ENCODE measurements around the gene TANGO6. TPM values are rescaled to one million over a fixed set of nuclear protein-coding genes. Genes with fewer than 3 reads are reported as not detected.

TANGO6 gene
- polyA plus RNA-seq, 1 experiment, result 14.6 TPM

GRCh38 chr16:68806981-68807380 lies 36.4 kb upstream of the TANGO6 start:
- Histone ChIP-seq H3K36me3 (ENCODE audit: control insufficient read depth, insufficient read depth, low read length) (no peaks in the 10 kb centered on the region), H3K4me3 (ENCODE audit: low read depth, low read length) (no peak overlapping the region), H3K27me3 (ENCODE audit: control insufficient read depth, insufficient read depth, low read length) (0 out of 2 replicates have a peak, but pooled peaks cover 1% of the 10 kb centered on the region)
- TF ChIP-seq CTCF (IDR thresholded peaks at IDR 0.05; ENCODE audit: insufficient read depth, low read depth, low read length), result no peak
- CTCF ChIA-PET, result interaction anchor here (0.8 to 2.9 kb wide), 3 partner anchors 13 to 286 kb away, joined by 3 to 13 read pairs (median 5); no protein-coding TSS in a partner anchor
- no peak for DNase-seq (ENCODE audit: low read depth)
- POLR2A ChIA-PET, result no interaction called here

- ChIA-PET POLR2A (interaction anchor here (0.7 kb wide), 1 partner anchor 21 kb away, joined by 12 read pairs; no protein-coding TSS in a partner anchor), CTCF (interaction anchor here (0.6 to 1.3 kb wide), 3 partner anchors 10 to 224 kb away, joined by 3 to 4 read pairs (median 3); no protein-coding TSS in a partner anchor)
- DNase-seq (ENCODE audit: low read depth), result no peak
- no peak for TF ChIP-seq CTCF (IDR thresholded peaks at IDR 0.05; ENCODE audit: insufficient read depth, low read depth, low read length)
- no peak overlapping the region for H3K4me3 ChIP-seq (ENCODE audit: low read depth, low read length)
- H3K27me3 ChIP-seq (ENCODE audit: control insufficient read depth, insufficient read depth, low read length), result no peaks in the 10 kb centered on the region
- H3K36me3 ChIP-seq (ENCODE audit: control insufficient read depth, insufficient read depth, low read length), result no peaks in the 10 kb centered on the region
Observed at GRCh38 chr16:68814516-68814915, 28.8 kb upstream of the TANGO6 start.

GRCh38 chr16:68823401-68824135 lies 19.8 kb upstream of the TANGO6 start:
- CTCF ChIA-PET, result interaction anchor here (0.6 to 2.0 kb wide), 5 partner anchors 24 to 461 kb away, joined by 3 to 7 read pairs (median 3); no protein-coding TSS in a partner anchor

GRCh38 chr16:68825427-68825826 lies 17.9 kb upstream of the TANGO6 start:
- DNase-seq (ENCODE audit: low read depth), result no peak
- POLR2A ChIA-PET, result no interaction called here
- Histone ChIP-seq H3K36me3 (ENCODE audit: control insufficient read depth, insufficient read depth, low read length) (no peaks in the 10 kb centered on the region), H3K27me3 (ENCODE audit: control insufficient read depth, insufficient read depth, low read length) (no peaks in the 10 kb centered on the region; the same call in 1 of the 2 replicates), H3K4me3 (ENCODE audit: low read depth, low read length) (no peak overlapping the region)
- no peak for TF ChIP-seq CTCF (IDR thresholded peaks at IDR 0.05; ENCODE audit: insufficient read depth, low read depth, low read length)
- CTCF ChIA-PET, result interaction anchor here (0.6 to 0.8 kb wide), 2 partner anchors 21 to 63 kb away, joined by 3 to 4 read pairs; no protein-coding TSS in a partner anchor

More at GRCh38 chr16:68823401-68824135, 19.8 kb upstream of the TANGO6 start:
- POLR2A ChIA-PET, result interaction anchor here (0.5 to 0.7 kb wide), 3 partner anchors 165 to 530 kb away, joined by 4 to 15 read pairs (median 7); no protein-coding TSS in a partner anchor
- H3K4me3 ChIP-seq (ENCODE audit: low read depth, low read length), result no peak overlapping the region
- no peak for TF ChIP-seq CTCF (IDR thresholded peaks at IDR 0.05; ENCODE audit: insufficient read depth, low read depth, low read length)
- DNase-seq (ENCODE audit: low read depth), result peak; percentile 71
- no peaks in the 10 kb centered on the region for H3K36me3 ChIP-seq (ENCODE audit: control insufficient read depth, insufficient read depth, low read length)
- H3K27me3 ChIP-seq (ENCODE audit: control insufficient read depth, insufficient read depth, low read length), result no peaks in the 10 kb centered on the region; the same call in 1 of the 2 replicates

GRCh38 chr16:68826652-68827051 lies 16.7 kb upstream of the TANGO6 start:
- TF ChIP-seq CTCF (IDR thresholded peaks at IDR 0.05; ENCODE audit: insufficient read depth, low read depth, low read length), result no peak
- H3K4me3 ChIP-seq (ENCODE audit: low read depth, low read length), result no peak overlapping the region
- ChIA-PET POLR2A (no interaction called here), CTCF (interaction anchor here (1.5 kb wide), 1 partner anchor 21 kb away, joined by 4 read pairs; no protein-coding TSS in a partner anchor)
- no peak for DNase-seq (ENCODE audit: low read depth)
- no peaks in the 10 kb centered on the region for H3K36me3 ChIP-seq (ENCODE audit: control insufficient read depth, insufficient read depth, low read length)
- no peaks in the 10 kb centered on the region; the same call in 1 of the 2 replicates for H3K27me3 ChIP-seq (ENCODE audit: control insufficient read depth, insufficient read depth, low read length)

All from BJ (cell line).